ENCODE results near the gene PITX3. TPM values are rescaled to one million over a fixed set of nuclear protein-coding genes. Genes with fewer than 3 reads are reported as not detected.

The PITX3 gene
- total RNA-seq, result 0.15 and 0.69 TPM in 2 replicates

DNA sequence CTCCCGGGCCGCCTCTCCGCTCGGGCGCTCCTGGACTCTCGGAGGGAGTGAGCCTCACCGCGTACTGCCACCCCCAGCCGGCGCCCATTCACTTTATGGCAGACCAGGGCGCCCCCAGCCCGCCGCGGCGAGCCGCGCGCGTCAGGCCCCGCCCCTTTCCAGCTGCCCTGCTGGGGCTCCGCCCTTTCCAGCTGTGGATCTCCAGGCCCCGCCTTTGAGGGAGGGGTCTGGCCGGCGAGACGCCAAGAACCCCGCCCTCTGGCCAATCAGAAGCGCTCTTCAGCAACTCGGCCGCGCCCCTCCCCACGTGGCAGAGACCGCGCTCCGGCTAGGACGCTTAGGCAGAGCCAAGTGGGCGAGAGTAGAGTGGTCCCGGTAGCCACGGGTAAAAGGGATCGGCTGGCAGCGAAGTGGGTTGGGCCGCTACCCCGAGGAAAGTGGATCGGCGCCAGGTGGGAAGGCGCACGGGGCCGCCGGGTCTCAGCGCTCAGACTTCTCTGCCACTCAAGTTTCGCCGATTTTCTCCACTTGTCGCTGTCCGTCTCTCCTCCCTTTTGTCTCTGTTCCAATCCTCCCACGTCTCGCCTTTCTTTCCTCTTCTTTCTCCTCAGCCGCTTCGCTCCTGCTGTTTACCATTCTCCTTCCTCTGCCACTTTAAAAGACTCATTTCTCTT is at the start of gene PITX3:
TSS of gene PITX3 (minus strand) at position 69 of the 674 bp plus-strand sequence. CDS start 9,432 bp downstream, outside the sequence.

DNA sequence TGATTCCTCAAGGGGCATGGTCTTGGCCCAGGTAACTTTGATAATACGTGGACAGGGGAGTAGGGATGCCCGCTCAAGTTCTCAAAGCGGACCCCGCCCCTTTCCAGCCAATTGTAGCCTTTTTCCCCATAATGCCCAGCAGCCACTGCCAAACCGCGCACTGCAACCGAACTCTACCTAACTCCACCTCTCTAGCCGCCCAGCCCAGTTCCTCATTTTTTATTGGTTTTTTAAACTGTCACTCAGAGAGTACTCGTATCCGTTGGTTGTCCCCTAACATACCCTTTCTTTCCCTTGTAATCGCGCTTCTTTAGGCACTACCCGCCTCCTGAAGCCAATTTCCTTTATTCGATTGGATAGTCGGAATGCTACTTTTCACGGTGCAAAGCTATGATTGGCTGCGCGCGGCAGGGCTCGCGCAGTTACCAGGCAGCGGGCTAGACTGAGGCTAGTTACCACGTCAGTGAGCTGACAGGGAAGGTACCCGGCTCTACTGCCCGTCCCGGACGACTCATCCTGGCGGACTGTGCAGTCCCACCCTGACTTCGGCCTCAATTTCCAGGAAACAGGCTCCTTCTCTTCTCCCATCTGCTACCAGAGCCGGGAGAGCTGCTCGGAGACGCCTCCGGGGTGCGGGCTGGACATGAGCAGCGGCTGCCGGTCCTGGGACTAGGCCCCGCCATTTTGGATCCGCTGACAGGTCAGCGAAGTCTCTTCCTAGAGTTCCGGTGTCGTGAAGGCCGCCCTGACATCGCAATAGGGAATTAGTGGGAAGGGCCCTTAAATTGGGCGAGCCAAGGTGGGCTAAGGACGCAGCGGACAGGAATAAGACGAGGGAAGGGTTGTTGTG is 4.0 kb upstream of the PITX3 start, which contains the start of gene GBF1:
TSS of gene GBF1 (plus strand) at position 451 of the 850 bp plus-strand sequence. CDS start 13,407 bp downstream, outside the sequence.

DNA sequence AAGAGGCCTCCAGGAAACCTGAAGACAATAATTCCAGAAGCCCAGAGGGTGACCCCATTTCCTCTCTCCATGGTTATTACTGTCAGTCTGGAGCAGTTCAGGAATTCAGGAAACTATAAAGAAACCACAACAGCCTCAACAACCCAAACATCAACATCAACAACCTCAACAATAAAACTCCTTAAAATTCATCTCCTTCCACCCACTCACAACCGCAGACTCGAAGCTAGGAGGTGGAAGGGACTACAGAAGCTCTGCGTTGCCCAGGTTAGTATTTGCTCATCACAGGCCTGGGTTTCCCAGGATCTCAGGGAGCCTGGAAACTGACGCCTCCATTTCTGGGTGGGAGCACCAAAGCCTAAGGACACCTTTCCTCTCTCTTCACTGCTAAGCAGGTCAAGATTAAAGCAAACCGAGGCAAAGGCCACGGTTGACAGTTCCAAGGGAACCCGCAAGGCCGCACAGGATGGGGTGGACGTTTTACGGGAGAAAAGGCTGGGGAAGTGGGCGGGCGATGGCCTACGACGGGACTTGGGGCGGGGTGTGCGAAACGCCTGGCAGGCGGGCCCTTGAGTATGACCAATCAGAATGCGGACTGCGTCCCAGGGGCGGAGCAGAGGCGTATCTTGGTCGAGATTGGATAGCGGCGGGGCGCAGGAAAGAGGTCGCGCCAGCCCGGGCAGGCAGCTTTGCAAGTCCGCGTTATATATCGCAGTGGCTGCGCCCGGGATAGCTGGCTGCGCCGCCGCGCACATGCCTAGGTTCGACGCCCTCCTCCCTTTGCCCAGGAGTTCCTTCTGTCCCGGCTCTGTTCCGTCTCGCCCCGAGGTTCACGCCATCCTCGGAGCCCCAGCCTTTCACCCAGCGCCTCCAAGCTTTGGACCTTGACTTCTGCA is 15.4 kb downstream of the PITX3 start, which contains the start of gene ELOVL3:
TSS of gene ELOVL3 (plus strand) at position 654 of the 896 bp plus-strand sequence. CDS start 250 bp downstream, outside the sequence.

Other genes starting within 250 kb of the PITX3 start
- gene ARMH3, start 185.3 kb downstream of the PITX3 start, total RNA-seq, result 6.3 and 8.9 TPM in 2 replicates
- gene HPS6, start 176.2 kb downstream of the PITX3 start, total RNA-seq, result 28.2 and 32.8 TPM in 2 replicates
- 23.3 and 29.1 TPM in 2 replicates for gene LDB1, start 121.1 kb downstream of the PITX3 start, total RNA-seq
- gene PPRC1, start 108.5 kb downstream of the PITX3 start, total RNA-seq, result 11.9 and 12.3 TPM in 2 replicates
- gene NOLC1, start 89.1 kb downstream of the PITX3 start, total RNA-seq, result 38.4 and 60.9 TPM in 2 replicates
- gene ELOVL3, start 15.2 kb downstream of the PITX3 start, total RNA-seq, result 0.24 and 3.4 TPM in 2 replicates
- gene GBF1, start 4.0 kb upstream of the PITX3 start, total RNA-seq, result 43.0 and 46.9 TPM in 2 replicates
- 18.5 and 23.3 TPM in 2 replicates for gene NFKB2, start 154.2 kb upstream of the PITX3 start, total RNA-seq
- gene PSD, start 177.3 kb upstream of the PITX3 start, total RNA-seq, result 19.5 and 19.7 TPM in 2 replicates
- gene FBXL15, start 179.3 kb upstream of the PITX3 start, total RNA-seq, result 14.0 and 16.9 TPM in 2 replicates
- gene CUEDC2, start 191.1 kb upstream of the PITX3 start, total RNA-seq, result 73.0 and 77.3 TPM in 2 replicates
- not detected in 2 replicates for gene C10orf95, start 210.0 kb upstream of the PITX3 start, total RNA-seq

Data from cardiac ventricle fibroblast (primary cell).